PC-9 (cell line): ENCODE results near the gene OR2D2. TPM values are rescaled to one million over a fixed set of nuclear protein-coding genes. Genes with fewer than 3 reads are reported as not detected.

Experiments
- Bru-seq: library from RNA; stranded (reverse); fragments of 400-500 nt; gene quantifications from one replicate; lab custom pipeline; 2021; lab: Mats Ljungman, UMichigan
- BruChase-seq, 2 experiments: library from RNA; stranded (reverse); fragments of 400-500 nt; gene quantifications; one replicate each; lab custom pipeline; 2021; lab: Mats Ljungman, UMichigan
- BruUV-seq: library from RNA; stranded (reverse); fragments of 400-500 nt; replicated peaks from 2 replicates; lab custom pipeline; 2021; lab: Mats Ljungman, UMichigan
- CTCF ChIA-PET: fragments of 300-600 bp; sonication (Branson Sonifier 250); formaldehyde crosslinking; loops from one replicate; lab custom pipeline; 2022; ENCODE audit warnings: antibody characterized with exemption; lab: Charles Lee
- POLR2A ChIA-PET: fragments of 300-600 bp; sonication (Branson Sonifier 250); formaldehyde crosslinking; loops from one replicate; lab custom pipeline; 2022; ENCODE audit warnings: antibody characterized with exemption; ENCODE audit not compliant: unreplicated experiment; lab: Charles Lee
- DNase-seq, 2 experiments: peaks; one replicate each; pipeline versions ENCODE4 v3.0.0 to v3.0.0-alpha.2; 2015 to 2022; ENCODE audit warnings: mixed read lengths in 1 of 2
- H2AFZ ChIP-seq: fragments of 200-600 bp; sonication (generic); 2 replicates; pipeline ENCODE4 v1.8.1; 2017; ENCODE audit warnings: antibody characterized with exemption
- H3F3A ChIP-seq: fragments of 200-600 bp; sonication (generic); 2 replicates; pipeline ENCODE4 v1.8.1; 2017; ENCODE audit warnings: antibody characterized with exemption, mild to moderate bottlenecking, low read depth; ENCODE audit not compliant: insufficient read depth
- H3K27ac ChIP-seq: fragments of 200-600 bp; sonication (generic); 2 replicates; pipeline ENCODE4 v1.6.1; 2016; ENCODE audit warnings: mixed run types
- H3K27me3 ChIP-seq: fragments of 200-600 bp; sonication (generic); 2 replicates; pipeline ENCODE4 v1.6.1; 2016; ENCODE audit warnings: low read depth, mixed run types; ENCODE audit not compliant: insufficient read depth
- H3K36me3 ChIP-seq: fragments of 200-600 bp; sonication (generic); 2 replicates; pipeline ENCODE4 v1.6.1; 2016; ENCODE audit warnings: low read depth, mixed run types
- H3K4me1 ChIP-seq: fragments of 200-600 bp; sonication (generic); replicated peaks from 2 replicates; pipeline ENCODE4 v1.6.1; 2016; ENCODE audit warnings: mixed run types; ENCODE audit not compliant: insufficient read depth
- H3K4me2 ChIP-seq: fragments of 200-600 bp; sonication (generic); 2 replicates; pipeline ENCODE4 v1.6.1; 2017; ENCODE audit warnings: mixed run types
- H3K4me3 ChIP-seq: fragments of 200-600 bp; sonication (generic); 2 replicates; pipeline ENCODE4 v1.6.1; 2016; ENCODE audit warnings: mixed run types
- H3K79me2 ChIP-seq: fragments of 200-600 bp; sonication (generic); 2 replicates; pipeline ENCODE4 v1.6.1; 2017; ENCODE audit warnings: low read depth, mixed run types
- H3K9me2 ChIP-seq: fragments of 200-600 bp; sonication (generic); 2 replicates; pipeline ENCODE4 v1.8.1; 2017; ENCODE audit warnings: mild to moderate bottlenecking; ENCODE audit not compliant: insufficient read depth
- H3K9me3 ChIP-seq: fragments of 200-600 bp; sonication (generic); 2 replicates; pipeline ENCODE4 v1.8.1; 2016; ENCODE audit warnings: low read depth; ENCODE audit not compliant: insufficient read depth
- H4K20me1 ChIP-seq: fragments of 200-600 bp; sonication (generic); 2 replicates; pipeline ENCODE4 v1.8.1; 2017; ENCODE audit not compliant: insufficient read depth
- CTCF ChIP-seq: fragments of 200-600 bp; sonication (generic); conservative IDR thresholded peaks from 2 replicates; pipeline ENCODE4 v1.6.1; 2017; ENCODE audit warnings: mixed run types, antibody characterized with exemption, mild to moderate bottlenecking, moderate library complexity
- EZH2 ChIP-seq: fragments of 200-600 bp; sonication (generic); IDR thresholded peaks from 2 replicates; pipeline ENCODE4 v1.8.0; 2017; ENCODE audit warnings: antibody characterized with exemption, low read depth
- intact Hi-C: fragments of 100-400 bp; cut with micrococcal nuclease; formaldehyde crosslinking; loops from one replicate; pipeline ENCODE4 v1.10.0; 2022; ENCODE audit not compliant: unreplicated experiment
- long read RNA-seq: library from polyadenylated mRNA; stranded (forward); transcript quantifications from one replicate; pipeline ENCODE4 v2.0.0, GENCODE V29; 2022
- total RNA-seq: library from RNA; stranded (reverse); gene quantifications from 2 replicates; pipeline ENCODE4 v1.2.3, GENCODE V29; 2021

The OR2D2 gene, protein sequence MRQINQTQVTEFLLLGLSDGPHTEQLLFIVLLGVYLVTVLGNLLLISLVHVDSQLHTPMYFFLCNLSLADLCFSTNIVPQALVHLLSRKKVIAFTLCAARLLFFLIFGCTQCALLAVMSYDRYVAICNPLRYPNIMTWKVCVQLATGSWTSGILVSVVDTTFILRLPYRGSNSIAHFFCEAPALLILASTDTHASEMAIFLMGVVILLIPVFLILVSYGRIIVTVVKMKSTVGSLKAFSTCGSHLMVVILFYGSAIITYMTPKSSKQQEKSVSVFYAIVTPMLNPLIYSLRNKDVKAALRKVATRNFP
- total RNA-seq (not detected in 2 replicates), Bru-seq, nascent RNA (percentile 36 among the genes with signal in this experiment), BruChase-seq, experiment 1, labeled RNA remaining after a 2-hour chase (percentile 50 among the genes with signal in this experiment), BruChase-seq, experiment 2, labeled RNA remaining after a 6-hour chase (percentile 44 among the genes with signal in this experiment)
- long read RNA-seq = 0 reads

DNA sequence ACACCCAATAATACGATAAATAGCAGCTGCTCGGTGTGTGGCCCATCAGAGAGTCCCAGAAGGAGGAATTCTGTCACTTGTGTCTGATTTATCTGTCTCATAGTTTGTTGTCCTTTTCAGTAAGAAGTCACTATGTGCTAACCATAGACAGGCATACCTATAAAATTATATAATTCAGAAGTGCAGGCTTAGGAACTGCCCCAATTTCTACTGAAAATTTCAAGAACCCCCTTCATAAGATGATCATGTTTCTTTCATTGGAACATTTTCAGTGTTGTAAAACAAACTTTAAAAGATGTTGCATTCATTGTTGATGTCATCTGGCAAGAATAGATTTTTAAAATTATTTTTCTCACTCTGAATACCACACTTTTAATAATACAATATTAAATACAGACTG, at the start of gene OR2D2:
Gene OR2D2 (minus strand): TSS at position 101 of the 400 bp plus-strand sequence. CDS start 0 bp downstream, at position 101.
- no peak within 1 kb of the TSS for H3K4me3 ChIP-seq
- H2AFZ ChIP-seq = no peak within 1 kb of the TSS
- no peaks in the 10 kb centered on the region for H3K79me2 ChIP-seq
- ChIA-PET POLR2A (no interaction called here), CTCF (no interaction called here)
- no peaks in the 10 kb centered on the region for H3K9me2 ChIP-seq
- BruUV-seq = no TSS peak
- no peak for DNase-seq
- no peaks in the 10 kb centered on the region for H4K20me1 ChIP-seq
- no peaks in the 10 kb centered on the region for H3K27me3 ChIP-seq
- H3K4me2 ChIP-seq = no peak within 1 kb of the TSS
- no peaks in the 10 kb centered on the region for H3F3A ChIP-seq
- no peaks in the 10 kb centered on the region for H3K4me1 ChIP-seq
- H3K27ac ChIP-seq = no peak within 1 kb of the TSS
- no peaks in the 10 kb centered on the region for H3K9me3 ChIP-seq
- TF ChIP-seq CTCF (no peak), EZH2 (no peak)
- H3K36me3 ChIP-seq = no peaks in the 10 kb centered on the region
- intact Hi-C loops = no loop called here

- no peak overlapping the region for H2AFZ ChIP-seq
- H3F3A ChIP-seq = no peaks in the 10 kb centered on the region
- TF ChIP-seq EZH2 (no peak), CTCF (no peak)
- no peak overlapping the region for H3K4me3 ChIP-seq
- ChIA-PET CTCF (no interaction called here), POLR2A (no interaction called here)
- no peak overlapping the region for H3K27ac ChIP-seq
- H3K36me3 ChIP-seq = no peaks in the 10 kb centered on the region
- intact Hi-C loops = no loop called here
- H3K4me1 ChIP-seq = no peaks in the 10 kb centered on the region
- no peaks in the 10 kb centered on the region for H3K9me2 ChIP-seq
- no peak for DNase-seq
- no peaks in the 10 kb centered on the region for H4K20me1 ChIP-seq
- H3K27me3 ChIP-seq = no peaks in the 10 kb centered on the region
- no peaks in the 10 kb centered on the region for H3K79me2 ChIP-seq
- no peak overlapping the region for H3K4me2 ChIP-seq
- BruUV-seq = no TSS peak
- no peaks in the 10 kb centered on the region for H3K9me3 ChIP-seq
These were observed 49.7 kb upstream of the OR2D2 start for GRCh38 chr11:6941970-6942369.

- no peaks in the 10 kb centered on the region for H3K79me2 ChIP-seq
- H2AFZ ChIP-seq = no peak overlapping the region
- peaks cover 10% of the 10 kb centered on the region; the same call in 1 of the 2 replicates for H3K4me1 ChIP-seq
- H3K9me2 ChIP-seq = no peaks in the 10 kb centered on the region
- ChIA-PET POLR2A (no interaction called here), CTCF (no interaction called here)
- no peaks in the 10 kb centered on the region for H4K20me1 ChIP-seq
- intact Hi-C loops = no loop called here
- H3K36me3 ChIP-seq = no peaks in the 10 kb centered on the region
- BruUV-seq = no TSS peak
- H3K4me2 ChIP-seq = no peak overlapping the region
- no peaks in the 10 kb centered on the region for H3F3A ChIP-seq
- DNase-seq = no peak
- no peaks in the 10 kb centered on the region for H3K9me3 ChIP-seq
- H3K4me3 ChIP-seq = no peak overlapping the region
- H3K27ac ChIP-seq = no peak overlapping the region
- TF ChIP-seq EZH2 (no peak), CTCF (no peak)
- H3K27me3 ChIP-seq = no peaks in the 10 kb centered on the region
These were observed 39.8 kb upstream of the OR2D2 start for GRCh38 chr11:6932145-6932544.
